ENCODE results near the gene KLF16.

KLF16 gene

GRCh38 chr19:1849132-1849474 is 14.3 kb downstream of the KLF16 start:
- TF ChIP-seq, protein P1, sequence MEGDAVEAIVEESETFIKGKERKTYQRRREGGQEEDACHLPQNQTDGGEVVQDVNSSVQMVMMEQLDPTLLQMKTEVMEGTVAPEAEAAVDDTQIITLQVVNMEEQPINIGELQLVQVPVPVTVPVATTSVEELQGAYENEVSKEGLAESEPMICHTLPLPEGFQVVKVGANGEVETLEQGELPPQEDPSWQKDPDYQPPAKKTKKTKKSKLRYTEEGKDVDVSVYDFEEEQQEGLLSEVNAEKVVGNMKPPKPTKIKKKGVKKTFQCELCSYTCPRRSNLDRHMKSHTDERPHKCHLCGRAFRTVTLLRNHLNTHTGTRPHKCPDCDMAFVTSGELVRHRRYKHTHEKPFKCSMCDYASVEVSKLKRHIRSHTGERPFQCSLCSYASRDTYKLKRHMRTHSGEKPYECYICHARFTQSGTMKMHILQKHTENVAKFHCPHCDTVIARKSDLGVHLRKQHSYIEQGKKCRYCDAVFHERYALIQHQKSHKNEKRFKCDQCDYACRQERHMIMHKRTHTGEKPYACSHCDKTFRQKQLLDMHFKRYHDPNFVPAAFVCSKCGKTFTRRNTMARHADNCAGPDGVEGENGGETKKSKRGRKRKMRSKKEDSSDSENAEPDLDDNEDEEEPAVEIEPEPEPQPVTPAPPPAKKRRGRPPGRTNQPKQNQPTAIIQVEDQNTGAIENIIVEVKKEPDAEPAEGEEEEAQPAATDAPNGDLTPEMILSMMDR (IDR thresholded peaks at IDR 0.05; ENCODE audit: low read depth, low read length) = no peak
- DNase-seq (ENCODE audit: low read depth in 2 of 2) = no peak
- H3K4me3 ChIP-seq (replicated peaks in 1 of 2; ENCODE audit: low read depth in 2 of 2, low read length in 2 of 2) = no peak overlapping the region

DNA sequence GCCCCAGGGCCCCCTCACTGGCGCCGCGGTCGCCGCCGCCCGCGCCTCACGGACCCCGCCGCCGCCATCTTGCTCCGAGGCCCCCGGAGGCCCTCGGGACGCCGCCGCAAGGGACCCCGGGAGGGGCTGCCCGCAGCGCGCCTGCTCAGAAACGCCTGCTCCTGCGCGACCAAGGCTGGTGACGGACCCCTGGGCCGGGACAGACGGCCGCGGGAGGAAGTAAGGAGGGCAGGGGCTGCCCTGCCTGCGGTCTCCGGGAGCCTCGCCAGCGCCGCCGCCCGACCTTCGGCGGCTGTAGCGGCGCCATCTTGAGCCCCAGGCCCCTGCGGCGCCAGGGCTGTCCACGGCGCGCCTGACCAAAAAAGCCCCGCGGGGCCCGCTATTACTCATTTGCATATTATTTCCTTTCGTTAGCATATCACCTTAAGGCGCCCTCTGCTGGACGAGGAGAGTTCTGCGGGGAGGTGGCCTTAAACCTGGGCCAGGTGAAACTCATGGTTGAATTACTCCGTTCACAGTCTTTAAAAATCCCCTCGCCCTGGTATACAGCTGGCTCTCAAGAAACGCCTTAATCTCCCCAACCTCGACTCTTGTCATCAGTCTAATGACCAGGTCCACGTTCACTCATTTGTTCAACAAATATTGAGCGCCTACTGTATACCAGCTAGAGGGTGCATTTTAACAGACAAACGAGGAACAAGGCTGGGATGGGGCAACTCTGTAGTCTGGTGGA is 14.8 kb downstream of the KLF16 start, which contains the start of gene REXO1:
Gene REXO1 (minus strand): TSS at position 85 of the 733 bp plus-strand sequence. CDS start 125 bp downstream, outside the sequence.
- peak within 1 kb of the TSS; percentile 98 for H3K4me3 ChIP-seq (replicated peaks in 1 of 2; ENCODE audit: low read depth in 2 of 2, low read length in 2 of 2)
- peak; percentile 96 to 97 for DNase-seq (ENCODE audit: low read depth in 2 of 2)
- TF ChIP-seq, protein P1 (IDR thresholded peaks at IDR 0.05; ENCODE audit: low read depth, low read length) = peak; percentile 90

GRCh38 chr19:1847684-1848398 is 15.5 kb downstream of the KLF16 start:
- TF ChIP-seq, protein P1 (IDR thresholded peaks at IDR 0.05; ENCODE audit: low read depth, low read length) = no peak
- H3K4me3 ChIP-seq (replicated peaks in 1 of 2; ENCODE audit: low read depth in 2 of 2, low read length in 2 of 2) = peak overlapping the region; percentile 98
- DNase-seq (ENCODE audit: low read depth in 2 of 2) = peak; percentile 56 to 66

DNA sequence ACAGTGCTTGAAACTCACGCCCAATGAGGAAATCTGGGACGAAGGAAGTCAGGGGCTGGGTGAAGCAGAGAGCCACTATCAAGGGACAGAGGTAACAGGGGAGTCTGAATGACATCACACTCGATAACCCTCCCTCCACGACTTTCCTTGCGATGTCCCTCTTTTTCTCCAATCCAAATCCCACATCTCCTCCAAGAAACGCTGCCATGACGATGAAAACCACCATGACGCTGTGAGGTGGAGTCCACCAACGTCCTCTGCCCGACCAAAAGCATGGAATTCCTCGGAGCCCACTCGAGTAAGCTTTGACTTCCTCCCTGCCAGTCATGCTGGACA is 16.1 kb downstream of the KLF16 start:
- TF ChIP-seq, protein P1 (IDR thresholded peaks at IDR 0.05; ENCODE audit: low read depth, low read length) = no peak
- H3K4me3 ChIP-seq (replicated peaks in 1 of 2; ENCODE audit: low read depth in 2 of 2, low read length in 2 of 2) = peak overlapping the region; percentile 98
- DNase-seq (ENCODE audit: low read depth in 2 of 2) = no peak

GRCh38 chr19:1846517-1847204 is 16.7 kb downstream of the KLF16 start:
- H3K4me3 ChIP-seq (replicated peaks in 1 of 2; ENCODE audit: low read depth in 2 of 2, low read length in 2 of 2) = peak overlapping the region; percentile 98
- TF ChIP-seq, protein P1 (IDR thresholded peaks at IDR 0.05; ENCODE audit: low read depth, low read length) = no peak
- no peak for DNase-seq (ENCODE audit: low read depth in 2 of 2)

- TF ChIP-seq, protein P1 (IDR thresholded peaks at IDR 0.05; ENCODE audit: low read depth, low read length) = no peak
- no peak for DNase-seq (ENCODE audit: low read depth in 2 of 2)
- no peak overlapping the region for H3K4me3 ChIP-seq (replicated peaks in 1 of 2; ENCODE audit: low read depth in 2 of 2, low read length in 2 of 2)
These were observed 17.7 kb downstream of the KLF16 start for GRCh38 chr19:1845642-1846041.

Measured in cardiac fibroblast (primary cell).